Fibroblast of pulmonary artery (primary cell): Measurements from ENCODE around the gene COPS9.

Experiments
- DNase-seq: peaks from one replicate; pipeline ENCODE4 v3.0.0-alpha.2; 2010; ENCODE audit warnings: low read depth
- H3K4me3 ChIP-seq: replicated peaks from 2 replicates; pipeline ENCODE4 v1.5.1; 2011; ENCODE audit warnings: low read depth, mild to moderate bottlenecking, control low read depth, low read length, moderate library complexity
- CTCF ChIP-seq: IDR thresholded peaks from 2 replicates; pipeline ENCODE4 v1.5.1; 2011; ENCODE audit warnings: mild to moderate bottlenecking, control low read depth, low read length, inconsistent platforms; ENCODE audit errors: missing control alignments

The COPS9 gene

GRCh38 chr2:240105982-240106381 is 30.1 kb downstream of the COPS9 start:
- TF ChIP-seq CTCF: no peak
- H3K4me3 ChIP-seq: no peak overlapping the region
- no peak for DNase-seq

GRCh38 chr2:240103136-240103535 is 33.0 kb downstream of the COPS9 start:
- no peak for DNase-seq
- no peak for TF ChIP-seq CTCF
- no peak overlapping the region for H3K4me3 ChIP-seq

- DNase-seq: no peak
- TF ChIP-seq CTCF: no peak
- H3K4me3 ChIP-seq: no peak overlapping the region
These were observed 37.8 kb downstream of the COPS9 start for GRCh38 chr2:240098349-240098748.

DNA sequence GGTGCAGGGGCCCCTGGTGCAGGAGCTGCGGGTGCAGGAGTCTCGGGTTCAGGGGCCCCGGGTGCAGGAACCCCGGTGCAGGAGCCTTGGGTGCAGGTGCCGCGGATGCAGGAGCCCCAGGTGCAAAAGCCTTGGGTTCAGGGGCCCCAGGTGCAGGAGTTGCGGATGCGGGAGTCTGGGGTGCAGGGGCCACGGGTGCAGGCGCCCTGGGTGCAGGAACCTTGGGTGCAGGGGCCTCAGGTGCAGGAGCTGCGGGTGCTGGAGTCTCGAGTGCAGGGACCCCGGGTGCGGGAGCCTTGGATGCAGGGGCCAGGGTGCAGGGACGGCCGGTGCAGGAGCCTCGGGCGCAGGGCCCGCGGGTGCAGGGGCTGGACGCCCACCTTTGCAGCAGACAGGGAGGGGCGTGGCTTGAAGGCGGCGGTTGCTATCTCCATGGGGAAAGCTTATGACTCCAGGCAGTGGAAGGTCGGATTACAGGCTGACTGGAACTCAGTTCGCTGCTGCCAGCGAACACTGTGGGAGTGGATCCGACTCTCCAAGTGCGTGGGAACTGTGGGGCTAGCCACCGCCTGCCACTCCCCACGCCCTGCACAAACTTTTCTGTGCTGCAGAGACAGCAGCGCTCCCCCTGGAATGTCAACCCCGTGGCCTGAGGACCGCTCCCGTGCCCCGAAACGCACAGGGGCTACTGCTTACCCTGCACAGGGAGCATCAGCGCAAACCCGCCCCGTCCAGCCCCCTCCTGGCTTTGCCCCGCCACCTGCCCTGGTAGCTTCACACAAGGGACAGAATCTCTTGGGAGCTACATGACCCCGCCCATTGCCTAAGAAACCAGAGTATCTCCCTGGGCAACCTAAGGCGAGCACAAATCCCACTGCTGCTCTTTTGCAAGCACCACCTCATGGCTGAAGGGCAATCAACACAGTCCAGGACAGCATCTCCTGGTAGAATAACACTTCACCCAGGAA is 40.3 kb downstream of the COPS9 start:
- TF ChIP-seq CTCF: no peak
- no peak for DNase-seq

GRCh38 chr2:240089306-240089705 is 46.8 kb downstream of the COPS9 start:
- no peak for DNase-seq
- no peak for TF ChIP-seq CTCF
- no peak overlapping the region for H3K4me3 ChIP-seq

More for the DNA sequence above, 40.3 kb downstream of the COPS9 start:
- no peak overlapping the region for H3K4me3 ChIP-seq

GRCh38 chr2:240086563-240086962 is 49.5 kb downstream of the COPS9 start:
- no peak for DNase-seq
- no peak for TF ChIP-seq CTCF
- no peak overlapping the region for H3K4me3 ChIP-seq
